Measurements from ENCODE around the gene PCK1.

The PCK1 gene

GRCh38 chr20:57537822-57538221, 23.1 kb upstream of the PCK1 start:
- peaks cover 28% of the 10 kb centered on the region for H3K9me3 Mint-ChIP-seq
- H3K4me1 Mint-ChIP-seq, result peaks cover 4% of the 10 kb centered on the region
- no peak overlapping the region for H3K4me3 Mint-ChIP-seq
- TF ChIP-seq CTCF (IDR thresholded peaks at IDR 0.05; ENCODE audit: unreplicated experiment in 3 of 3), result no peak
- H3K36me3 Mint-ChIP-seq (ENCODE audit: low read depth), result peaks cover 5% of the 10 kb centered on the region
- H3K27ac Mint-ChIP-seq, result no peak overlapping the region
- peaks cover 47% of the 10 kb centered on the region for H3K27me3 Mint-ChIP-seq (ENCODE audit: low read depth)

GRCh38 chr20:57539889-57540288, 21.0 kb upstream of the PCK1 start:
- peaks cover 53% of the 10 kb centered on the region for H3K27me3 Mint-ChIP-seq (ENCODE audit: low read depth)
- TF ChIP-seq CTCF (IDR thresholded peaks at IDR 0.05; ENCODE audit: unreplicated experiment in 3 of 3), result no peak
- H3K4me3 Mint-ChIP-seq, result no peak overlapping the region
- no peaks in the 10 kb centered on the region for H3K36me3 Mint-ChIP-seq (ENCODE audit: low read depth)
- peaks cover 22% of the 10 kb centered on the region for H3K9me3 Mint-ChIP-seq
- H3K27ac Mint-ChIP-seq, result no peak overlapping the region
- peaks cover 5% of the 10 kb centered on the region for H3K4me1 Mint-ChIP-seq

GRCh38 chr20:57540890-57541580, 19.9 kb upstream of the PCK1 start:
- peak overlapping the region in 1 of 3 experiments; percentile 8 for H3K27ac Mint-ChIP-seq
- H3K4me1 Mint-ChIP-seq, result peaks cover 9% of the 10 kb centered on the region
- no peak for TF ChIP-seq CTCF (IDR thresholded peaks at IDR 0.05; ENCODE audit: unreplicated experiment in 3 of 3)
- peaks cover 44% of the 10 kb centered on the region for H3K27me3 Mint-ChIP-seq (ENCODE audit: low read depth)
- H3K9me3 Mint-ChIP-seq, result peaks cover 17% of the 10 kb centered on the region
- no peaks in the 10 kb centered on the region for H3K36me3 Mint-ChIP-seq (ENCODE audit: low read depth)
- H3K4me3 Mint-ChIP-seq, result no peak overlapping the region

GRCh38 chr20:57543754-57544153, 17.2 kb upstream of the PCK1 start:
- no peak for TF ChIP-seq CTCF (IDR thresholded peaks at IDR 0.05; ENCODE audit: unreplicated experiment in 3 of 3)
- peaks cover 4% of the 10 kb centered on the region for H3K9me3 Mint-ChIP-seq
- peaks cover 38% of the 10 kb centered on the region for H3K27me3 Mint-ChIP-seq (ENCODE audit: low read depth)
- no peak overlapping the region for H3K4me3 Mint-ChIP-seq
- H3K36me3 Mint-ChIP-seq (ENCODE audit: low read depth), result no peaks in the 10 kb centered on the region
- no peak overlapping the region for H3K27ac Mint-ChIP-seq
- peaks cover 9% of the 10 kb centered on the region for H3K4me1 Mint-ChIP-seq

GRCh38 chr20:57544838-57545564, 15.9 kb upstream of the PCK1 start:
- Mint-ChIP-seq H3K36me3 (ENCODE audit: low read depth) (no peaks in the 10 kb centered on the region), H3K4me3 (no peak overlapping the region), H3K27me3 (ENCODE audit: low read depth) (peaks cover 35% of the 10 kb centered on the region), H3K9me3 (no peaks in the 10 kb centered on the region), H3K27ac (no peak overlapping the region), H3K4me1 (peaks cover 9% of the 10 kb centered on the region)
- no peak for TF ChIP-seq CTCF (IDR thresholded peaks at IDR 0.05; ENCODE audit: unreplicated experiment in 3 of 3)

Measured in nephron (organoid).